ENCODE measurements around the gene MXRA8.

Gene MXRA8

DNA sequence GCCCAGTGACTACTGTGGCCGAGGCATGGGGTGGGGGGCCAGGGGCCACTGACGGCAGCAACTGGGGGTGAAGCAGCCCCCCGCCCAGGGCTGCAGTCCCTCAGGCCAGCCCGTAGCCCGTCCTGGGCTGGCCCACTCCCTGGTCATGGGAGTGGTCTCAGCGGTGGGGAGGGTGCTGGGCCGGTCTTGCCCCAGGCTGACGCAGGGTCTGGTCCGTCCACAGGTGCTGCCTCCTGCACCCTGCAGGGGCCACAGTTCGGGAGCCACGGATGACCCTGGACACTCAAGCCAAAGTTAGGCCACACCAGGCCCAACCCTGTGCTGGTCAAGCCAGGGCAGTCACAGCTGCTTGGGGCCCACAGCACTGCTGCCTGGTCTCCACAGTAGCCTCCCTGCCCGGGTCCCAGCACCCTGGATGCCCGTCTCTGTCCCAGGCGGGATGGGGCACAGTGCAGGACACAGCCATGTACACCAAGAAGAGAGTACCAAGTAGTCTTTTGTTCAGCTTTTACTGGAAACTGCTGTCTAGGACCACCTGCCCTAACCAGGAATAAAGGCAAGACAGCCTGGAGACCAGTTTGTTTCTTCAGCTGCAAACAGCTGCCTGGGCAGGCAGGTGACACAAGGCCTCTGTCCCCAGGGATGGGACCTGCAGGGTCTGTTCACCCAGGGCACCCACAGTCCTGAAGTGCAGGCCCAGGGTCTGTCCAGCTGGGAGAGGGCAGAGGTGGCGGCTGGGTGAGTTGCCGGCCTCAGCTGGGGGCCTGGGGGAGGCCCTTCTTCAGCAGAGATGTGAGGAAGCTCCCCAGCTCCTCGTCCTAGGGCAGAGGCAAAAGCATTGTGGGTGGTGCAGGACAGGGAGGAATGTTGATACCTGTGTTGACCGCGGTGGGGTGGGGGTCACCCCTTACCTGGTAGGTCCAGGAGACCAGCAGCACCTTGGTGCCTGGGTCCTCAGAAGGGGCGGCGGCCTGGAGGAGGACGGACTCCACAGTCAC, 46.9 kb downstream of the MXRA8 start:
- H3K9ac ChIP-seq (ENCODE audit: low read length) = no peak overlapping the region
- no peaks in the 10 kb centered on the region for H3K27me3 ChIP-seq (ENCODE audit: control insufficient read depth in 1 of 2, insufficient read depth in 1 of 2, low read length in 2 of 2)
- no peak overlapping the region for H2AFZ ChIP-seq (ENCODE audit: low read depth, low read length)
- H4K91ac ChIP-seq (ENCODE audit: low read length) = no peak overlapping the region
- H3K27ac ChIP-seq (ENCODE audit: low read length, poor library complexity, severe bottlenecking) = no peak overlapping the region
- H3K18ac ChIP-seq (ENCODE audit: low read depth in 1 of 2, low read length in 2 of 2) = no peak overlapping the region
- no peak overlapping the region for H2BK120ac ChIP-seq (ENCODE audit: low read depth, low read length)
- no peak overlapping the region for H2BK5ac ChIP-seq (ENCODE audit: low read depth, low read length, poor library complexity, severe bottlenecking)
- no peak overlapping the region for H3K4me2 ChIP-seq (ENCODE audit: low read length, poor library complexity, severe bottlenecking)
- H3K9me3 ChIP-seq (ENCODE audit: control insufficient read depth, low read length) = no peaks in the 10 kb centered on the region
- peak overlapping the region in 1 of 2 experiments; percentile 1 for H3K4me3 ChIP-seq (ENCODE audit: insufficient read depth in 1 of 2, low read depth in 1 of 2, low read length in 2 of 2)
- peak overlapping the region in 1 of 2 experiments; percentile 47 for H2BK12ac ChIP-seq (ENCODE audit: low read length in 2 of 2)
- no peak overlapping the region for H2AK5ac ChIP-seq (ENCODE audit: low read length, severe bottlenecking)
- no peak overlapping the region for H3K23ac ChIP-seq (ENCODE audit: low read length in 2 of 2)
- H3K4me1 ChIP-seq (ENCODE audit: control insufficient read depth, insufficient read depth, low read depth, low read length) = peaks cover 27% of the 10 kb centered on the region
- H3K14ac ChIP-seq (ENCODE audit: low read length in 2 of 2) = no peak overlapping the region
- whole genome bisulfite sequencing = 94% methylated on average over 22 of the region's 22 CpGs
- H4K8ac ChIP-seq (ENCODE audit: low read length) = no peak overlapping the region
- H3K36me3 ChIP-seq (ENCODE audit: control insufficient read depth in 1 of 2, insufficient read depth in 2 of 2, low read depth in 1 of 2, low read length in 2 of 2) = peaks cover 53 to 74% of the 10 kb centered on the region in 2 experiments
- peaks cover 34% of the 10 kb centered on the region for H3K79me1 ChIP-seq (replicated peaks; ENCODE audit: low read length, poor library complexity, severe bottlenecking)
- H2BK15ac ChIP-seq (ENCODE audit: low read depth, poor library complexity, severe bottlenecking) = no peak overlapping the region
- DNase-seq = no peak
- no peak overlapping the region for H3K4ac ChIP-seq (ENCODE audit: low read depth in 1 of 2, low read length in 2 of 2)

DNA sequence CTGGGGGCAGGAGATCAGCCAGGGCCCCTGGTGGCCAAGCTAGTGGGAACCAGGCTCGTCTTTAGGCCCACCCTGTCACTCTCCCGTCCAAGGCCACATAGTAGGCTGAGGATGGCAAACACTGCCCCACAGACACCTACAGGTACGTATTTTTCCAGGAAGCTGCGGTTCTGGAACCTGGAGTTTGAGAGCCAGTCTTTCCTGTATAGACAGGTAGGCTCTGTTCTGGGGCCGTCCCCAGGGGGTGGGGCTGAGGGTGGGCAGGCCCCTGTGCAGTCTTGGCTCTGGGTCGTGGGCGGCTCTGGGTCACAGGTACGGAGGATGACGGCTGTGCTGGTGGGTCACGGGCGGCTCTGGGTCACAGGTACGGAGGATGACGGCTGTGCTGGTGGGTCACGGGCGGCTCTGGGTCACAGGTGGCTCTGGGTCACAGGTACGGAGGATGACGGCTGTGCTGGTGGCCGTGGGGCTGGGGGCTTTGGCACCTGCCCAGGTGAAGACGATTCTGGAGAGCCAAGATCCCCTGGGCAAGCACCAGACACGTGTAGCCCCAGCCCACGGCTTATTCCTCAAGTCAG, 47.8 kb downstream of the MXRA8 start:
- no peak overlapping the region for H2AFZ ChIP-seq (ENCODE audit: low read depth, low read length)
- DNase-seq = no peak
- H3K14ac ChIP-seq (ENCODE audit: low read length in 2 of 2) = no peak overlapping the region
- peaks cover 49 to 68% of the 10 kb centered on the region in 2 experiments for H3K36me3 ChIP-seq (ENCODE audit: control insufficient read depth in 1 of 2, insufficient read depth in 2 of 2, low read depth in 1 of 2, low read length in 2 of 2)
- 95% methylated on average over 21 of the region's 21 CpGs for WGBS
- no peak overlapping the region for H4K91ac ChIP-seq (ENCODE audit: low read length)
- no peaks in the 10 kb centered on the region for H3K27me3 ChIP-seq (ENCODE audit: control insufficient read depth in 1 of 2, insufficient read depth in 1 of 2, low read length in 2 of 2)
- H3K79me1 ChIP-seq (replicated peaks; ENCODE audit: low read length, poor library complexity, severe bottlenecking) = peaks cover 34% of the 10 kb centered on the region
- H2AK5ac ChIP-seq (ENCODE audit: low read length, severe bottlenecking) = no peak overlapping the region
- H2BK120ac ChIP-seq (ENCODE audit: low read depth, low read length) = no peak overlapping the region
- H3K18ac ChIP-seq (ENCODE audit: low read depth in 1 of 2, low read length in 2 of 2) = no peak overlapping the region
- no peak overlapping the region for H2BK12ac ChIP-seq (ENCODE audit: low read length in 2 of 2)
- H3K4me2 ChIP-seq (ENCODE audit: low read length, poor library complexity, severe bottlenecking) = no peak overlapping the region
- H3K9me3 ChIP-seq (ENCODE audit: control insufficient read depth, low read length) = no peaks in the 10 kb centered on the region
- H4K8ac ChIP-seq (ENCODE audit: low read length) = no peak overlapping the region
- H3K9ac ChIP-seq (ENCODE audit: low read length) = no peak overlapping the region
- no peak overlapping the region for H3K4ac ChIP-seq (ENCODE audit: low read depth in 1 of 2, low read length in 2 of 2)
- H3K4me1 ChIP-seq (ENCODE audit: control insufficient read depth, insufficient read depth, low read depth, low read length) = peaks cover 36% of the 10 kb centered on the region
- no peak overlapping the region for H2BK15ac ChIP-seq (ENCODE audit: low read depth, poor library complexity, severe bottlenecking)
- no peak overlapping the region for H3K4me3 ChIP-seq (ENCODE audit: insufficient read depth in 1 of 2, low read depth in 1 of 2, low read length in 2 of 2)
- no peak overlapping the region for H2BK5ac ChIP-seq (ENCODE audit: low read depth, low read length, poor library complexity, severe bottlenecking)
- no peak overlapping the region for H3K27ac ChIP-seq (ENCODE audit: low read length, poor library complexity, severe bottlenecking)
- H3K23ac ChIP-seq (ENCODE audit: low read length in 2 of 2) = no peak overlapping the region

DNA sequence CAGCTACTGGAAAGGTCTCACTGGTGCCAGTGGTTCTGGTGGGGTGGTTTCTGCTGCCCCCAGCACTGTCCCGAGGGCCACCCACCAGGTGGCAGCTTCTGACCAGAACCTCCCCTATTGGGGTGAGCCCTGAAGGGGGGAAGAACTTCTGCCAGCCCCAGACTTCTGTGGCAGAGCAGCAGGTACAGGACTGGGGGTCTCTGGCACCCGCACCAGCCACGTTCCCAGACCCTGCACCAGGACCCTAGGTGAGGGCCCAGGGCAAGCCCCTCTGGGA, 48.3 kb downstream of the MXRA8 start:
- H3K79me1 ChIP-seq (replicated peaks; ENCODE audit: low read length, poor library complexity, severe bottlenecking) = peaks cover 30% of the 10 kb centered on the region
- no peak overlapping the region for H4K8ac ChIP-seq (ENCODE audit: low read length)
- H3K9ac ChIP-seq (ENCODE audit: low read length) = peak overlapping the region; percentile 88
- H3K23ac ChIP-seq (ENCODE audit: low read length in 2 of 2) = no peak overlapping the region
- 88% methylated on average over 3 of the region's 3 CpGs for WGBS
- H2AFZ ChIP-seq (ENCODE audit: low read depth, low read length) = no peak overlapping the region
- H3K36me3 ChIP-seq (ENCODE audit: control insufficient read depth in 1 of 2, insufficient read depth in 2 of 2, low read depth in 1 of 2, low read length in 2 of 2) = peaks cover 46 to 63% of the 10 kb centered on the region in 2 experiments
- no peaks in the 10 kb centered on the region for H3K27me3 ChIP-seq (ENCODE audit: control insufficient read depth in 1 of 2, insufficient read depth in 1 of 2, low read length in 2 of 2)
- H2AK5ac ChIP-seq (ENCODE audit: low read length, severe bottlenecking) = no peak overlapping the region
- H3K9me3 ChIP-seq (ENCODE audit: control insufficient read depth, low read length) = no peaks in the 10 kb centered on the region
- H4K91ac ChIP-seq (ENCODE audit: low read length) = no peak overlapping the region
- no peak overlapping the region for H2BK12ac ChIP-seq (ENCODE audit: low read length in 2 of 2)
- H3K4ac ChIP-seq (ENCODE audit: low read depth in 1 of 2, low read length in 2 of 2) = no peak overlapping the region
- H3K4me1 ChIP-seq (ENCODE audit: control insufficient read depth, insufficient read depth, low read depth, low read length) = peaks cover 37% of the 10 kb centered on the region
- no peak overlapping the region for H2BK5ac ChIP-seq (ENCODE audit: low read depth, low read length, poor library complexity, severe bottlenecking)
- DNase-seq = no peak
- no peak overlapping the region for H3K18ac ChIP-seq (ENCODE audit: low read depth in 1 of 2, low read length in 2 of 2)
- no peak overlapping the region for H3K4me3 ChIP-seq (ENCODE audit: insufficient read depth in 1 of 2, low read depth in 1 of 2, low read length in 2 of 2)
- H3K14ac ChIP-seq (ENCODE audit: low read length in 2 of 2) = no peak overlapping the region
- no peak overlapping the region for H2BK15ac ChIP-seq (ENCODE audit: low read depth, poor library complexity, severe bottlenecking)
- H2BK120ac ChIP-seq (ENCODE audit: low read depth, low read length) = no peak overlapping the region
- no peak overlapping the region for H3K4me2 ChIP-seq (ENCODE audit: low read length, poor library complexity, severe bottlenecking)
- no peak overlapping the region for H3K27ac ChIP-seq (ENCODE audit: low read length, poor library complexity, severe bottlenecking)
